ENCODE measurements around the gene CASP9.
A peak's percentile ranks its signal among the peaks of the same experiment; 100 is the strongest.
"Not testable (repeated sequence)": the region's sequence is repeated elsewhere in the genome, so short reads cannot be mapped to it uniquely, and the experiment has no call there.

The CASP9 gene

DNA sequence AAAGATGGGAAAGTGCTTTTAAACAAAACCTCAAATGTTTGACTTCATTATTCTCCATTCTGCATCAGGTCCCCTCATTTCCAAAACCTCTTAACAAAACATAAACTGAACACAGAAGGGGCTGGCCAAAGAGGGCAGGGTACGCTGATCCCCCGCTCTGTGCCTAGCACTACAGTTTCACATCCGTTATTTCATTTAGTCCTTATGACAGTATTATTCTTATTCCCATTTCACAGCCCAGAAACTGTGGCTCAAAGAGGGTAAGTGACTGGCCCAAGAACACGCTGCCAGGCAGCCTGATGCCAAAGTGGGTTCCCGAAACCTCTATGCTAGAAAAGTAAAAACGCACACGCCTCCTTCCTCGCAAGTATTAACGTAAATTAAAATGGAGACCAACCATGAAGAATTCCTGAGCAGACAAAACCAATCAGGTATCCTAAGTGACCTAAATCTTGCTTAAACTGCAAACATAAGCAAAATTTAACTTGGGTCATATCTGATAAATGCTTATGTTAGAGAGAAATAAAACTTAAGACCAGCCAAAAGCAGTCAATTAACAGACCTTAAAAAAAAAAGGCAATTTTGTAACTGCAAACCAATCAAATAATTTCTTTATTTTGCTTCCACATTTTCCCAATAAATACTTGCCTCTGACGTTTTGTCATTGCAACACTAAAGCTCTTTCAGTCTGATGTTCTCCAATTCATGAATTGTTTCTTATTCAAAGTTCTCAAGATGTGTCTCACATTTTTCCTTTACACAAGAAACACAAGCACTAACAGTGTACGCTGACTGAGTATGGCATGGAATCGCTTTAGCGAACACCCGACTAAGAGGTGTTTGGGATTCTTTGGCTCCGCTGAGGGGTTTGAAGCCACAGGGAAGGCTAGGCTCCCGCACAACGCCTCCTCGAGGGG, 653 bp downstream of the CASP9 start:
- H3K27ac ChIP-seq (ENCODE audit: extremely low read depth, low read depth, low read length): peak overlapping the region; percentile 16; the same call in 1 of the 2 replicates
- H3K9me3 ChIP-seq (ENCODE audit: control insufficient read depth, insufficient read depth, low read depth, low read length): no peaks in the 10 kb centered on the region
- TF ChIP-seq ZNF600 (tag by site-specific recombination; IDR thresholded peaks at IDR 0.05) (peak; percentile 94), ZNF354C (tag by site-specific recombination; IDR thresholded peaks at IDR 0.05; ENCODE audit: borderline replicate concordance, low read depth) (no peak), BCL11B (tag by site-specific recombination; IDR thresholded peaks at IDR 0.05; ENCODE audit: low read depth) (no peak), ZNF292 (tag by site-specific recombination; IDR thresholded peaks at IDR 0.05; ENCODE audit: borderline replicate concordance, low read depth) (no peak), ZBTB8A (tag by site-specific recombination; IDR thresholded peaks at IDR 0.05) (peak; percentile 15; the same call in 1 of the 2 replicates)
- peak overlapping the region; percentile 65 for H3K4me3 ChIP-seq (ENCODE audit: low read depth, low read length)
- POLR2A ChIA-PET: interaction anchor here (0.5 to 0.6 kb wide), 2 partner anchors 218 to 1916 kb away, joined by 3 read pairs; partner anchors contain the start of gene RCC2
- no peaks in the 10 kb centered on the region for H3K36me3 ChIP-seq (ENCODE audit: control insufficient read depth in 2 of 2, insufficient read depth in 1 of 2, low read length in 2 of 2)
- CTCF ChIA-PET: no interaction called here
- peaks cover 7% of the 10 kb centered on the region for H3K4me1 ChIP-seq (ENCODE audit: control insufficient read depth, insufficient read depth, low read length)

GRCh38 chr1:15522551-15522950, 1.5 kb downstream of the CASP9 start:
- POLR2A ChIA-PET: no interaction called here

GRCh38 chr1:15521206-15521906, 2.7 kb downstream of the CASP9 start:
- H3K9me3 ChIP-seq (ENCODE audit: control insufficient read depth, insufficient read depth, low read depth, low read length); H3K4me3 ChIP-seq (ENCODE audit: low read depth, low read length); H3K27ac ChIP-seq (ENCODE audit: extremely low read depth, low read depth, low read length); CTCF ChIA-PET; H3K4me1 ChIP-seq (ENCODE audit: control insufficient read depth, insufficient read depth, low read length): not testable (repeated sequence)
- peaks cover 0 to 19% of the 10 kb centered on the region in 2 experiments; a peak in 1 of 3 replicates for H3K36me3 ChIP-seq (ENCODE audit: control insufficient read depth in 2 of 2, insufficient read depth in 1 of 2, low read length in 2 of 2)
- POLR2A ChIA-PET: interaction anchor here (0.7 kb wide), 2 partner anchors 16 to 1025 kb away, joined by 3 to 6 read pairs; no protein-coding TSS in a partner anchor

More at GRCh38 chr1:15522551-15522950, 1.5 kb downstream of the CASP9 start:
- no peak overlapping the region for H3K4me3 ChIP-seq (ENCODE audit: low read depth, low read length)
- peaks cover 0 to 8% of the 10 kb centered on the region in 2 experiments; a peak in 1 of 3 replicates for H3K36me3 ChIP-seq (ENCODE audit: control insufficient read depth in 2 of 2, insufficient read depth in 1 of 2, low read length in 2 of 2)
- TF ChIP-seq ZBTB26 (tag by site-specific recombination; optimal IDR thresholded peaks at IDR 0.05) (no peak), ZNF175 (tag by site-specific recombination; IDR thresholded peaks at IDR 0.05) (no peak), ZNF555 (tag by site-specific recombination; conservative IDR thresholded peaks at IDR 0.05) (no peak), ZNF140 (tag by site-specific recombination; IDR thresholded peaks at IDR 0.05) (no peak), ZNF19 (tag by site-specific recombination; IDR thresholded peaks at IDR 0.05; ENCODE audit: low read depth) (no peak), ZNF223 (tag by site-specific recombination; IDR thresholded peaks at IDR 0.05) (no peak), ZNF785 (tag by site-specific recombination; IDR thresholded peaks at IDR 0.05) (no peak), ZNF600 (tag by site-specific recombination; IDR thresholded peaks at IDR 0.05) (no peak), SCRT1 (tag by site-specific recombination; IDR thresholded peaks at IDR 0.05; ENCODE audit: borderline replicate concordance) (no peak), ZNF311 (tag by site-specific recombination; IDR thresholded peaks at IDR 0.05; ENCODE audit: borderline replicate concordance) (no peak), ZNF114 (tag by site-specific recombination; IDR thresholded peaks at IDR 0.05) (no peak), ZNF560 (tag by site-specific recombination; IDR thresholded peaks at IDR 0.05; ENCODE audit: borderline replicate concordance) (no peak), ZNF354C (tag by site-specific recombination; IDR thresholded peaks at IDR 0.05; ENCODE audit: borderline replicate concordance, low read depth) (no peak), ZNF548 (tag by site-specific recombination; IDR thresholded peaks at IDR 0.05) (no peak), ZBTB21 (tag by site-specific recombination; IDR thresholded peaks at IDR 0.05) (no peak), ZNF221 (tag by site-specific recombination; IDR thresholded peaks at IDR 0.05; ENCODE audit: borderline replicate concordance) (no peak)
- TF ChIP-seq, protein P1, sequence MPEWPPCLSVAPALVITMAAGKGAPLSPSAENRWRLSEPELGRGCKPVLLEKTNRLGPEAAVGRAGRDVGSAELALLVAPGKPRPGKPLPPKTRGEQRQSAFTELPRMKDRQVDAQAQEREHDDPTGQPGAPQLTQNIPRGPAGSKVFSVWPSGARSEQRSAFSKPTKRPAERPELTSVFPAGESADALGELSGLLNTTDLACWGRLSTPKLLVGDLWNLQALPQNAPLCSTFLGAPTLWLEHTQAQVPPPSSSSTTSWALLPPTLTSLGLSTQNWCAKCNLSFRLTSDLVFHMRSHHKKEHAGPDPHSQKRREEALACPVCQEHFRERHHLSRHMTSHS (tag by site-specific recombination; IDR thresholded peaks at IDR 0.05): no peak
- TF ChIP-seq, protein P2, sequence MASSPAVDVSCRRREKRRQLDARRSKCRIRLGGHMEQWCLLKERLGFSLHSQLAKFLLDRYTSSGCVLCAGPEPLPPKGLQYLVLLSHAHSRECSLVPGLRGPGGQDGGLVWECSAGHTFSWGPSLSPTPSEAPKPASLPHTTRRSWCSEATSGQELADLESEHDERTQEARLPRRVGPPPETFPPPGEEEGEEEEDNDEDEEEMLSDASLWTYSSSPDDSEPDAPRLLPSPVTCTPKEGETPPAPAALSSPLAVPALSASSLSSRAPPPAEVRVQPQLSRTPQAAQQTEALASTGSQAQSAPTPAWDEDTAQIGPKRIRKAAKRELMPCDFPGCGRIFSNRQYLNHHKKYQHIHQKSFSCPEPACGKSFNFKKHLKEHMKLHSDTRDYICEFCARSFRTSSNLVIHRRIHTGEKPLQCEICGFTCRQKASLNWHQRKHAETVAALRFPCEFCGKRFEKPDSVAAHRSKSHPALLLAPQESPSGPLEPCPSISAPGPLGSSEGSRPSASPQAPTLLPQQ (tag by site-specific recombination; IDR thresholded peaks at IDR 0.05): no peak
- TF ChIP-seq, protein P3, sequence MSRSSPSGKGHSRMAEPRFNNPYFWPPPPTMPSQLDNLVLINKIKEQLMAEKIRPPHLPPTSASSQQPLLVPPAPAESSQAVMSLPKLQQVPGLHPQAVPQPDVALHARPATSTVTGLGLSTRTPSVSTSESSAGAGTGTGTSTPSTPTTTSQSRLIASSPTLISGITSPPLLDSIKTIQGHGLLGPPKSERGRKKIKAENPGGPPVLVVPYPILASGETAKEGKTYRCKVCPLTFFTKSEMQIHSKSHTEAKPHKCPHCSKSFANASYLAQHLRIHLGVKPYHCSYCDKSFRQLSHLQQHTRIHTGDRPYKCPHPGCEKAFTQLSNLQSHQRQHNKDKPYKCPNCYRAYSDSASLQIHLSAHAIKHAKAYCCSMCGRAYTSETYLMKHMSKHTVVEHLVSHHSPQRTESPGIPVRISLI (tag by site-specific recombination; IDR thresholded peaks at IDR 0.05): no peak
- H3K9me3 ChIP-seq (ENCODE audit: control insufficient read depth, insufficient read depth, low read depth, low read length): no peaks in the 10 kb centered on the region
- CTCF ChIA-PET: interaction anchor here (0.7 kb wide), 1 partner anchor 1363 kb away, joined by 4 read pairs; no protein-coding TSS in a partner anchor
- H3K27ac ChIP-seq (ENCODE audit: extremely low read depth, low read depth, low read length): no peak overlapping the region
- peaks cover 7% of the 10 kb centered on the region for H3K4me1 ChIP-seq (ENCODE audit: control insufficient read depth, insufficient read depth, low read length)
